ENCODE results near the gene RASSF7. TPM values are rescaled to one million over a fixed set of nuclear protein-coding genes. Genes with fewer than 3 reads are reported as not detected.

The RASSF7 gene
- total RNA-seq, 2 donors from 2014 or later = 8.5 to 13.0 TPM

DNA sequence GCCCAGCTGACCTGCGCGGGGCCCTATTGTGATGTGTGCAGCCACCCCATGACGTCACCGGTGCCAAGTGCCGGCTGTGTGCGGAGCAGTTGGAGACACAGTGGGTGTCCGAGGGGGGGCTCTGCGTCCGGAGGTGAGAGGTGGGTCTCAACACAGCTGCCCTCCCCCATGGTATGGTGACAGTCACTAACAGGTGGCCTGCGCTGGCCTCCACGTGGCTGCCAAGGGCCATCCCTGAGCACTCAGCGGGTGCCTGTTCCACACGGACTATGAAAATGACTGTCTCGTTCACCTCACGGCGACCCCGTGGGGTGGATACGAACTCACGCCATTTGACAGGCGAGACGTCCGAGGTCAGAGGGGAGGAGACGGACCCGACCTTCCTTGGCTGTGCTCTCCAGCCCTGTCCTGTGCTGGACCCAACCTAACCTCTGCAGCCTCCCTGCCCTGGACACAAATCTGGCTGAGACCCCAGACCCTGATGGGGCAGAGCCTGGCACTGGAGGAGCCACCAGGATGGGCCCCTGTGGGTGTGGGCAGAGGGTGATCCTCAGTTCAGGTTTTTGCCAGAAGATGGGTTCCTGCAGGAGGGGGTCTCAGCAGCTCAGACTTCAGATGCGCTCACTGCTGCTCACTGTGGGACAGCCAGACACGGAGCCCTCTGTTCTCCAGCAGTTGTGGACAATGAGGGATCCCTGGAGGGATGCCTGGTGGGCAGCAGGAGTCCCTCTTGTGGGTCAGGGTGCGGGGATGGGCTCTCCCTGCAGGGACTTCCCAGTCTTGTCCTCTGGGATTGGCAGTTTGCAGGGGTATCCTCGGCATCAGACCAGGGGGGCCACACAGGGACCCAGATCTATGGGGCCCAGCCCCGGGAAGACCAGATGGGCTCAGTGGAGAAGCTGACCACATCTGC is 31.7 kb upstream of the RASSF7 start:
- no peak for TF ChIP-seq CTCF (IDR thresholded peaks at IDR 0.05)
- Histone ChIP-seq H3K4me3 (no peak overlapping the region), H3K27me3 (no peaks in the 10 kb centered on the region), H3K27ac (no peak overlapping the region), H3K36me3 (peaks cover 25% of the 10 kb centered on the region), H3K9me3 (no peaks in the 10 kb centered on the region), H3K4me1 (peaks cover 0 to 12% of the 10 kb centered on the region in 2 donors)
- no peak for DNase-seq (ENCODE audit: low spot score)

DNA sequence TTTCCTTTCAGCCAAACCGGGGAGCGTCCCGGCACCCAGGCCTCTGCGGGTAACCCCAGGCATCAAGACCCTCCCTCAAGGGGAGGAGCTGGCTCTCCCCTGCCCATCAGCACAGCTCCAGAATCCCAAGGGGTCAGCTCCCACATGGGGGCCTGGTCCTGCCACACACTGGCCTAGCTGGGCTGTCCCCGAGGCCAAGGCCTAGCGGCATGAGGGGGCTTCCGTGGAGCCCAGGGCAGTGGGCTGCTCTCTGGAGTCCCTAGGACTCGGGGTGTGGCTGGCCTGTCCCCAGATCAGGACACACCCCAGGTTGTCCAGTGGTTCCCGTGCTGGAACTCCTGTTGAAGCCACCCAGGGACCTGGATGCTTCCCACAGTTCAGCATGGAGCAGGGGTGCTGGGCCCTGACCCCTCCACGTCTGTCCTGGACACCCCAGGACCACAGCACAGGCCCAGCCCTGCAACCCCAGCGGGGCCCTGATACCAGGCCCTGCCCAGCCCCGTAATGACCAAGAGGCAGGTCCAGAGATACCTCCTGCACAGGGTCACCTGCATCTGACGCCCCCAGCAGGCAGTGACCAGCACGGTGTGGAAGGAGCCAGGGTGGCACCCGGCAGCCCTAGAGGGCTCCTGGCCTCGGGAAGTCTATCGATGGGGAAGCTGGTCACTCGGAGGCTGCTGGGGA is 30.9 kb upstream of the RASSF7 start:
- Histone ChIP-seq H3K27me3 (no peaks in the 10 kb centered on the region), H3K36me3 (peaks cover 25% of the 10 kb centered on the region), H3K9me3 (no peaks in the 10 kb centered on the region), H3K4me3 (no peak overlapping the region), H3K27ac (no peak overlapping the region), H3K4me1 (peaks cover 0 to 19% of the 10 kb centered on the region in 2 donors)
- TF ChIP-seq CTCF (IDR thresholded peaks at IDR 0.05) = no peak
- DNase-seq (ENCODE audit: low spot score) = no peak

- no peaks in the 10 kb centered on the region for H3K9me3 ChIP-seq
- DNase-seq (ENCODE audit: low spot score) = no peak
- no peaks in the 10 kb centered on the region for H3K27me3 ChIP-seq
- TF ChIP-seq CTCF (IDR thresholded peaks at IDR 0.05) = no peak
- no peak overlapping the region for H3K4me3 ChIP-seq
- no peak overlapping the region for H3K27ac ChIP-seq
- peaks cover 25% of the 10 kb centered on the region for H3K36me3 ChIP-seq
- H3K4me1 ChIP-seq = peaks cover 0 to 23% of the 10 kb centered on the region in 2 donors
These were observed 29.6 kb upstream of the RASSF7 start for GRCh38 chr11:530960-531831.

- no peak for TF ChIP-seq CTCF (IDR thresholded peaks at IDR 0.05)
- H3K36me3 ChIP-seq = peaks cover 25% of the 10 kb centered on the region
- peaks cover 0 to 31% of the 10 kb centered on the region in 2 donors for H3K4me1 ChIP-seq
- H3K27me3 ChIP-seq = no peaks in the 10 kb centered on the region
- H3K27ac ChIP-seq = no peak overlapping the region
- H3K4me3 ChIP-seq = no peak overlapping the region
- H3K9me3 ChIP-seq = no peaks in the 10 kb centered on the region
- DNase-seq (ENCODE audit: low spot score) = no peak
These were observed 28.7 kb upstream of the RASSF7 start for GRCh38 chr11:531919-532526.

DNA sequence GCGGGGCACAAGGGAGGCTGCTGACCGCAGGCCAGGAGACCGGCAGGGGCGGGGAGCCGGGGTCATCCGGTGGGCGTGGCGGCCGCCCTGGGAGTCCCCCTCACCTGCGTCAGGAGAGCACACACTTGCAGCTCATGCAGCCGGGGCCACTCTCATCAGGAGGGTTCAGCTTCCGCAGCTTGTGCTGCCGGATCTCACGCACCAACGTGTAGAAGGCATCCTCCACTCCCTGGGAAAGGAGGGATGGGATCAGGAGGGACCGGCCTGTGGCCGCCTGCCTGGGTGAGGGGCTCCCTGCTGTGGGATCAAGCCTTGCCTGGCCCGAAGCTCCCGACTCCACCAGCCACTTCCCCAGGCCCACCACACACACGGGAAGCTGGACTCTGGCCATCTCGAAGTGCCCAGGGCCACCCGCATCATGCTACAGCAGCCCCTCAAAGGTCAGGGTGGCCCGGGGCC is 28.2 kb upstream of the RASSF7 start:
- no peak for DNase-seq (ENCODE audit: low spot score)

More for the DNA sequence above, 28.2 kb upstream of the RASSF7 start:
- no peak for TF ChIP-seq CTCF (IDR thresholded peaks at IDR 0.05)
- no peaks in the 10 kb centered on the region for H3K27me3 ChIP-seq
- peaks cover 25% of the 10 kb centered on the region for H3K36me3 ChIP-seq
- H3K4me3 ChIP-seq = no peak overlapping the region
- H3K4me1 ChIP-seq = peaks cover 0 to 36% of the 10 kb centered on the region in 2 donors
- H3K9me3 ChIP-seq = no peaks in the 10 kb centered on the region
- H3K27ac ChIP-seq = no peak overlapping the region

Measured in right atrium auricular region (tissue), 2 donors.